Sigmoid colon (tissue), 7 donors: Measurements from ENCODE around the gene HSD17B11. TPM values are rescaled to one million over a fixed set of nuclear protein-coding genes. Genes with fewer than 3 reads are reported as not detected.

Source experiments
- DNase-seq: peaks from one replicate; pipeline ENCODE4 v3.0.0-alpha.2; 2019
- H3K27ac ChIP-seq, 4 donors: fragments of 200-600 bp; sonication (generic); one replicate each; pipeline ENCODE4 v1.5.1; 2016 to 2019; ENCODE audit warnings: mild to moderate bottlenecking in 1 of 4
- H3K27me3 ChIP-seq, 3 donors: fragments of 200-600 bp; sonication (generic); one replicate each; pipeline ENCODE4 v1.5.1; 2019; ENCODE audit warnings: mild to moderate bottlenecking in 1 of 3
- H3K36me3 ChIP-seq, 4 donors: fragments of 200-600 bp; sonication (generic); one replicate each; pipeline ENCODE4 v1.5.1; 2016 to 2019
- H3K4me1 ChIP-seq, 4 donors: fragments of 200-600 bp; sonication (generic); one replicate each; pipeline ENCODE4 v1.5.1; 2017 to 2019
- H3K4me3 ChIP-seq, 4 donors: fragments of 200-600 bp; sonication (generic); one replicate each; pipeline ENCODE4 v1.5.1; 2017 to 2019; ENCODE audit warnings: mild to moderate bottlenecking in 2 of 4, moderate library complexity in 1 of 4
- H3K9me3 ChIP-seq, 4 donors: fragments of 200-600 bp in 3 of 4; sonication (generic) in 3 of 4; one replicate each; pipeline versions ENCODE4 v1.5.1 to v1.6.1; 2013 to 2019
- EP300 ChIP-seq, 4 donors: sonication (generic); formaldehyde crosslinking; IDR thresholded peaks; one replicate each; pipeline ENCODE4 v1.6.1; 2017; ENCODE audit warnings: antibody characterized with exemption in 4 of 4
- POLR2A ChIP-seq, 2 donors: fragments of 450-650 bp; IDR thresholded peaks; one replicate each; pipeline ENCODE4 v1.6.1; 2016; ENCODE audit warnings: antibody characterized with exemption in 2 of 2, mild to moderate bottlenecking in 2 of 2, moderate library complexity in 2 of 2
- POLR2AphosphoS5 ChIP-seq, 4 donors: sonication (generic); formaldehyde crosslinking; IDR thresholded peaks; one replicate each; pipeline ENCODE4 v1.6.1; 2017; ENCODE audit warnings: antibody characterized with exemption in 4 of 4
- WGBS, 2 donors: extraction: QIAGEN DNeasy Blood & Tissue Kit; methylation state at CpG; one replicate each; pipeline ENCODE4 v1.1.7; 2013; 5-methylcytosine and 5-hydroxymethylcytosine counted together
- intact Hi-C: fragments of 100-400 bp; cut with DNase I; formaldehyde crosslinking; loops from one replicate; pipeline ENCODE4 v1.15.1; 2023
- polyA plus RNA-seq, 3 donors: library from polyadenylated mRNA; stranded (reverse); fragments of 200-250 nt; gene quantifications; one replicate each; pipeline ENCODE4 v1.2.3, GENCODE V29; 2013
- total RNA-seq, 4 donors: library from RNA; depleted of rRNA; stranded (reverse); fragments of >200 nt; gene quantifications; one replicate each; pipeline ENCODE4 v1.1.0, GENCODE V29; 2016
- TF ChIP-seq, protein P1 (sequence below), 4 experiments: fragments of 450-650 bp in 3 of 4; fragments of 200-600 bp in 1 of 4; IDR thresholded peaks; one replicate each; pipeline ENCODE4 v1.5.1; 2016 to 2019; ENCODE audit warnings: antibody characterized with exemption in 4 of 4, mild to moderate bottlenecking in 3 of 4, moderate library complexity in 2 of 4
- donor health status: healthy with polysubstance abuse.
- donor health status: Bipolar disorder and iron deficiency.
- donor health status: healthy.

HSD17B11 gene, protein sequence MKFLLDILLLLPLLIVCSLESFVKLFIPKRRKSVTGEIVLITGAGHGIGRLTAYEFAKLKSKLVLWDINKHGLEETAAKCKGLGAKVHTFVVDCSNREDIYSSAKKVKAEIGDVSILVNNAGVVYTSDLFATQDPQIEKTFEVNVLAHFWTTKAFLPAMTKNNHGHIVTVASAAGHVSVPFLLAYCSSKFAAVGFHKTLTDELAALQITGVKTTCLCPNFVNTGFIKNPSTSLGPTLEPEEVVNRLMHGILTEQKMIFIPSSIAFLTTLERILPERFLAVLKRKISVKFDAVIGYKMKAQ
- total RNA-seq (10 to 100 TPM; 57.3 to 97.6 (median 70.3) TPM), polyA plus RNA-seq (100 to 1,000 TPM; 139 to 145 (median 142) TPM)

DNA sequence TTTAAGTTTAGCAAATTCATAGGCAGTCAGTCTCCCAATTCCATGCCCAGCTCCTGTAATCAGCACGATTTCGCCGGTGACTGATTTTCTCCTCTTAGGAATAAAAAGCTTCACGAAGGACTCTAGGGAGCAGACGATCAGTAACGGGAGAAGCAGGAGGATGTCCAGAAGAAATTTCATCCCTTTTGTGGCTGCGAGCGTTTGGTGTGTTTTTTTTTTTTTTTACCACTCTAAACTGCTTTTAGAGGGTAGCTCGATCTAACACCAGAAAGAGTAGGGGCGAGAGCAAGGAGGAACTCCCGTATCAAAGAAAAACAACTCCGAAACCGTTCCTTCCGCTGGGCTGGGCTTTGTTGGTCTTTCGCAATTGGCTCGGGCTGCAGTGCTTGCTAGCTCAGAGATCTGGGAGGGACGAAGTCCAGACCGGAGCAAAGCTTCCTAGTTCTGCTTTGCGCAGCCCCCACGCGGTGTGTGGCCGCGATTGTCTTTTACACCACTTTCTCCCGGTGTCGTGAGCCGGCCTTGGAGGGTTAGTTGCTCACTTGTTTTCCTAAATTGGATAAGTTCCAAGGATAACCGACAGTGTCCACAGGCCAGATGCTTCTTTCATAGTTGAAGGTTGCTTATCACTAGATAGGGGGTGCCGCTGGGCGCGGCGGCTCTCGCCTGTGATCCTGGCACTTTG is at the start of gene HSD17B11:
TSS of gene HSD17B11 (minus strand) at position 298 of the 685 bp plus-strand sequence. CDS start at position 180, 118 bp downstream.
- Histone ChIP-seq H3K4me1 (peaks cover 0 to 48% (median 25%) of the 10 kb centered on the region in 4 donors), H3K9me3 (no peaks in the 10 kb centered on the region), H3K27ac (peak within 1 kb of the TSS; percentile 83 to 92 (median 89)), H3K27me3 (no peaks in the 10 kb centered on the region), H3K4me3 (peak within 1 kb of the TSS; percentile 41 to 73 (median 56)), H3K36me3 (no peaks in the 10 kb centered on the region)
- DNase-seq: peak; percentile 97
- intact Hi-C loops: loop anchor here (1.0 to 5.0 kb wide), 2 partner anchors 31 to 151 kb away; partner anchors contain the start of gene NUDT9
- WGBS, 2 donors: 0 to 1% methylated on average over 32 of the region's 32 CpGs
- TF ChIP-seq, protein P1, sequence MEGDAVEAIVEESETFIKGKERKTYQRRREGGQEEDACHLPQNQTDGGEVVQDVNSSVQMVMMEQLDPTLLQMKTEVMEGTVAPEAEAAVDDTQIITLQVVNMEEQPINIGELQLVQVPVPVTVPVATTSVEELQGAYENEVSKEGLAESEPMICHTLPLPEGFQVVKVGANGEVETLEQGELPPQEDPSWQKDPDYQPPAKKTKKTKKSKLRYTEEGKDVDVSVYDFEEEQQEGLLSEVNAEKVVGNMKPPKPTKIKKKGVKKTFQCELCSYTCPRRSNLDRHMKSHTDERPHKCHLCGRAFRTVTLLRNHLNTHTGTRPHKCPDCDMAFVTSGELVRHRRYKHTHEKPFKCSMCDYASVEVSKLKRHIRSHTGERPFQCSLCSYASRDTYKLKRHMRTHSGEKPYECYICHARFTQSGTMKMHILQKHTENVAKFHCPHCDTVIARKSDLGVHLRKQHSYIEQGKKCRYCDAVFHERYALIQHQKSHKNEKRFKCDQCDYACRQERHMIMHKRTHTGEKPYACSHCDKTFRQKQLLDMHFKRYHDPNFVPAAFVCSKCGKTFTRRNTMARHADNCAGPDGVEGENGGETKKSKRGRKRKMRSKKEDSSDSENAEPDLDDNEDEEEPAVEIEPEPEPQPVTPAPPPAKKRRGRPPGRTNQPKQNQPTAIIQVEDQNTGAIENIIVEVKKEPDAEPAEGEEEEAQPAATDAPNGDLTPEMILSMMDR (IDR thresholded peaks at IDR 0.05): peak in 1 of 4 experiments; percentile 24
- TF ChIP-seq POLR2A (IDR thresholded peaks at IDR 0.05) (peak; percentile 69 to 90), POLR2AphosphoS5 (IDR thresholded peaks at IDR 0.05) (peak; percentile 87 to 94 (median 90)), EP300 (IDR thresholded peaks at IDR 0.05) (no peak)

DNA sequence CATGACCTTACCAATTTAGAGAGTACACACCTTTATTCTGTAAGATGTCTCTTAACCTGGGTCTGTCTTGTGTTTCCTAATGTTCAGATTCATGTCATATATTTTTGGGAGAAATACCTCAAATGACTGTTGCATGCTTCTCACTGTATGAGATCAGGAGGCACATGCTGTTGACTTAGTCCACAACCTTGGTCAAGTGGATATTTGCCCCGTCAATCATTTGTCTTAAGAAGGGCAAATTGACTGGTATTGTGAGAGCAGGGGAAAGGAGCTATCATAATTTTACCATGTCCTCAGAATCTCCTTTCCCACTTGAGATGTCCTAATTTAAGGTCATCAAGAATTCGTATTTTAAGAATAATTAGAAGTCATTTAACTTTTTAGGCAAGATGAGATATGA is 42.4 kb upstream of the HSD17B11 start:
- intact Hi-C loops: no loop called here
- Histone ChIP-seq H3K27me3 (no peaks in the 10 kb centered on the region), H3K27ac (no peak overlapping the region), H3K4me1 (peaks cover 0 to 2% (median 0%) of the 10 kb centered on the region in 4 donors), H3K36me3 (peaks cover 0 to 23% (median 4%) of the 10 kb centered on the region in 4 donors), H3K4me3 (no peak overlapping the region), H3K9me3 (no peaks in the 10 kb centered on the region)
- 94% methylated on average over 2 of the region's 2 CpGs for WGBS, 2 donors
- DNase-seq: no peak
- no peak for TF ChIP-seq EP300 (IDR thresholded peaks at IDR 0.05)
- no peak for TF ChIP-seq POLR2A (IDR thresholded peaks at IDR 0.05)
- TF ChIP-seq, protein P1 (IDR thresholded peaks at IDR 0.05): no peak
- no peak for TF ChIP-seq POLR2AphosphoS5 (IDR thresholded peaks at IDR 0.05)

DNA sequence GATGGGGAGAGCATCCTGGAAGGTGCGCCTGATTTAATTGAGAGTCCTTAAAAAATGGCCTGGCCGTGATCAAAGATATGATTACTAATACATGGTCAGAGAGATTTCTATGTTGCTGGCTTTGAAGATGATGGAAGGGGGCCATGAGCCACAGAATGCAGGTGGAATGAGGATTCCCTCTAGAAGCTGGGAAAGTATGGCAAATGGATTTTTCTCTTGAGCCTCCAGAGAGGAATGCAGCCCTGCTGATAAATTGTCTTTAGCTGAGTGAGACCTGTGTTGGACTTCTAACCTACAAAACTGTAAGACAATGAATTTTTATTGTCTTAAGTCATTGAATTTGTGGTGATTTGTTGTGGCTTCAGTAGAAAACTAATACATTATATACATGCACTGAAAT is 39.0 kb upstream of the HSD17B11 start:
- Histone ChIP-seq H3K9me3 (no peaks in the 10 kb centered on the region), H3K4me3 (no peak overlapping the region), H3K4me1 (peaks cover 0 to 13% (median 7%) of the 10 kb centered on the region in 4 donors), H3K27me3 (no peaks in the 10 kb centered on the region), H3K36me3 (no peaks in the 10 kb centered on the region), H3K27ac (no peak overlapping the region)
- DNase-seq: no peak
- WGBS, 2 donors: 95 to 97% methylated on average over 2 of the region's 2 CpGs
- TF ChIP-seq POLR2A (IDR thresholded peaks at IDR 0.05) (no peak), EP300 (IDR thresholded peaks at IDR 0.05) (no peak), POLR2AphosphoS5 (IDR thresholded peaks at IDR 0.05) (no peak)
- TF ChIP-seq, protein P1 (IDR thresholded peaks at IDR 0.05): no peak
- intact Hi-C loops: no loop called here

DNA sequence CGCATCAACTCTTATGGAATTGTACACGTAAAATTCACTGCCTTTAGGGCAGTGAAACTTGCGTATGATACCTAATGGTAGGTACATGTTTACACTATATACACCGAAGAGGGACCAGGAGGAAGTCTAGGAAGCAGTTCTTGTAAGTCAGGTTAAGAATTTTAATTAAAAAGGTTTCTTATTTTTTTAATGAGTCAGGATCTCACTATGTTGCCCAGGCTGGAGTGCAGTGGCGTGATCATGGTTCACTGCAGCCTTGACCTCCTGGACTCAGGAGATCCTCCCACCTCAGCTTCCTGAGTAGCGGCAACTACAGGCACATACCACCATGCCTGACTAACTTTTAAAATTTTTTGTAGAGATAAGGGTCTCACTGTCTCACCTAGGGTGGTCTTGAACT is 38.0 kb upstream of the HSD17B11 start:
- Histone ChIP-seq H3K9me3 (no peaks in the 10 kb centered on the region), H3K4me1 (peaks cover 0 to 17% (median 16%) of the 10 kb centered on the region in 4 donors), H3K4me3 (no peak overlapping the region), H3K27ac (no peak overlapping the region), H3K27me3 (no peaks in the 10 kb centered on the region), H3K36me3 (no peaks in the 10 kb centered on the region)
- 91 to 97% methylated on average over 6 of the region's 6 CpGs for WGBS, 2 donors
- no peak for TF ChIP-seq POLR2AphosphoS5 (IDR thresholded peaks at IDR 0.05)
- no peak for DNase-seq
- intact Hi-C loops: loop anchor here (10.0 kb wide), 1 partner anchor 54 kb away; no protein-coding TSS in a partner anchor

DNA sequence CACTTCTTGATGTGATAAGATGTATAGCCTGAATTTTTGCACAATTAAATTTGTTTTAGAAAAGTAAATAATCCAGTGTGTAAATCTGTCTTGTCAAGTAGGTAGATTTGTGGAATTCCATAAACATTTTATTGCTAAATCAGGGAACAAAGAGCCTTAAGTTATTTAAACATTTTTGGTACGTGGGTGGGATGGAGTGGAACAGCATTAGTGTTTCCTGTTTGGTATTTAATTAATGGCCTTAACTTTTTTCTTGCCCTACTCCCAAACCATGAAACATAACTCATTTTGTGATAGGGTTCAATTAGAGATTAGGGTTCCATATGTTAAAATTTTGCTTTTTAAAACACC is 36.5 kb upstream of the HSD17B11 start:
- intact Hi-C loops: loop anchor here (10.0 kb wide), 1 partner anchor 53 kb away; no protein-coding TSS in a partner anchor
- DNase-seq: no peak
- no peaks in the 10 kb centered on the region for H3K9me3 ChIP-seq
- peaks cover 0 to 26% (median 23%) of the 10 kb centered on the region in 4 donors for H3K4me1 ChIP-seq
- no peaks in the 10 kb centered on the region for H3K27me3 ChIP-seq
- no peak overlapping the region for H3K4me3 ChIP-seq
- no peaks in the 10 kb centered on the region for H3K36me3 ChIP-seq
- no peak overlapping the region for H3K27ac ChIP-seq
- TF ChIP-seq POLR2A (IDR thresholded peaks at IDR 0.05) (no peak), POLR2AphosphoS5 (IDR thresholded peaks at IDR 0.05) (no peak), EP300 (IDR thresholded peaks at IDR 0.05) (no peak)
- TF ChIP-seq, protein P1 (IDR thresholded peaks at IDR 0.05): no peak
- 4 to 48% methylated on average over 1 of the region's 1 CpG for WGBS, 2 donors
